Heart right ventricle (tissue), 16 donors: Measurements from ENCODE around the gene ABLIM1. TPM values are rescaled to one million over a fixed set of nuclear protein-coding genes. Genes with fewer than 3 reads are reported as not detected.

Experiments
- ATAC-seq, 8 donors: fragments of 200-7000 bp; cut with Tn5 transposase; one replicate each; pipeline ENCODE4 v1.9.1; 2020; ENCODE audit warnings: mild to moderate bottlenecking in 8 of 8, moderate library complexity in 8 of 8, moderate number of reproducible peaks in 1 of 8
- DNase-seq, 2 donors: peaks; one replicate each; pipeline ENCODE4 v3.0.0-alpha.2; 2020
- H3K27ac ChIP-seq, 10 donors: fragments of 200-600 bp; sonication (generic) in 2 of 10; one replicate each; pipeline versions ENCODE4 v1.5.0 to v1.8.0; 2020 to 2022; ENCODE audit warnings: mild to moderate bottlenecking in 3 of 10
- H3K27me3 ChIP-seq, 7 donors: fragments of 200-600 bp; one replicate each; pipeline ENCODE4 v1.8.0; 2021 to 2022; ENCODE audit warnings: mild to moderate bottlenecking in 2 of 7
- H3K36me3 ChIP-seq, 9 donors: fragments of 200-600 bp; sonication (generic) in 1 of 9; one replicate each; pipeline versions ENCODE4 v1.5.0 to v1.8.0; 2020 to 2022; ENCODE audit warnings: mild to moderate bottlenecking in 2 of 9
- H3K4me1 ChIP-seq, 9 donors: fragments of 200-600 bp; sonication (generic) in 1 of 9; one replicate each; pipeline versions ENCODE4 v1.5.0 to v1.8.0; 2020 to 2022; ENCODE audit warnings: mild to moderate bottlenecking in 4 of 9
- H3K4me3 ChIP-seq, 10 donors: fragments of 200-600 bp; sonication (generic) in 2 of 10; one replicate each; pipeline versions ENCODE4 v1.5.0 to v1.8.0; 2020 to 2022; ENCODE audit warnings: mild to moderate bottlenecking in 7 of 10, moderate library complexity in 2 of 10
- H3K9me3 ChIP-seq, 11 donors: fragments of 200-600 bp in 10 of 11; sonication (generic) in 2 of 11; one replicate each; pipeline versions ENCODE4 v1.5.0 to v1.8.0; 2013 to 2022; ENCODE audit warnings: mild to moderate bottlenecking in 2 of 11, control low read depth in 1 of 11, moderate library complexity in 1 of 11
- CTCF ChIP-seq, 9 donors: fragments of 200-600 bp; sonication (generic) in 2 of 9; IDR thresholded peaks; one replicate each; pipeline versions ENCODE4 v1.5.0 to v1.8.0; 2021 to 2022; ENCODE audit warnings: antibody characterized with exemption in 9 of 9, mild to moderate bottlenecking in 5 of 9, moderate library complexity in 1 of 9
- WGBS, 2 donors: extraction: QIAGEN DNeasy Blood & Tissue Kit; methylation state at CpG; one replicate each; pipeline ENCODE4 v1.1.7; 2013; ENCODE audit warnings: inconsistent platforms in 1 of 2; 5-methylcytosine and 5-hydroxymethylcytosine counted together
- intact Hi-C, 10 donors: fragments of 100-400 bp; cut with DNase I; formaldehyde crosslinking; loops; one replicate each; pipeline versions ENCODE4 v1.11.1 to v1.14.2; 2022
- polyA plus RNA-seq, 2 donors: library from polyadenylated mRNA; stranded (reverse); fragments of 200-250 nt; gene quantifications; one replicate each; pipeline ENCODE4 v1.2.3, GENCODE V29; 2013
- total RNA-seq, 10 donors: library from RNA; stranded (reverse); fragmentation: NEBNext Ultra II Directional in 3 of 10; extraction: Animal tissue kit (Norgen Biotek cat#: 25700) in 3 of 10; gene quantifications; one replicate each; pipeline versions ENCODE4 v1.2.1 to v1.2.4, GENCODE V29; 2021 to 2023
- donor health status: Arrhythmogenic right ventricular cardiomyopathy.
- donor health status: ischemic (EF 13 %, LVEDD 7.1; RV severe dilation, severe dysfunction).
- donor health status: healthy with polysubstance abuse.
- donor health status: DM: no; HTN: yes; CAD: no.
- donor health status: DM: no; HTN: no; CAD: no.
- donor health status: ischemic (EF 25% LVEDD 6.9; RV normal size, moderate dysfunction).
- donor health status: ischemic (EF 25% LVEDD 5.7; RV mildly dilated, moderate dysfunction).
- donor health status: healthy.
- donor health status: DM: yes; HTN: yes; CAD: no.
- donor health status: Ischemic cardiomyopathy.
- donor health status: ischemic (EF 35%, LVEDD 5.7; RV mildly dilated, moderate dysfunction).
- donor health status: nonischemic (EF 11% LVEDD 7.7; RV severe dilation, severe dysfunction).
- donor health status: DM: yes; HTN: yes; CAD: no.
- donor health status: PGD.
- donor health status: ischemic (EF 29% LVEDD 5.4; RV normal size, mild dysfunction).
- donor health status: nonischemic (EF 23%, LVEDD 6.1; RV moderate dilation, normal function).

The ABLIM1 gene
- total and polyA plus RNA-seq, 12 donors = 119 to 816 (median 600) TPM

DNA sequence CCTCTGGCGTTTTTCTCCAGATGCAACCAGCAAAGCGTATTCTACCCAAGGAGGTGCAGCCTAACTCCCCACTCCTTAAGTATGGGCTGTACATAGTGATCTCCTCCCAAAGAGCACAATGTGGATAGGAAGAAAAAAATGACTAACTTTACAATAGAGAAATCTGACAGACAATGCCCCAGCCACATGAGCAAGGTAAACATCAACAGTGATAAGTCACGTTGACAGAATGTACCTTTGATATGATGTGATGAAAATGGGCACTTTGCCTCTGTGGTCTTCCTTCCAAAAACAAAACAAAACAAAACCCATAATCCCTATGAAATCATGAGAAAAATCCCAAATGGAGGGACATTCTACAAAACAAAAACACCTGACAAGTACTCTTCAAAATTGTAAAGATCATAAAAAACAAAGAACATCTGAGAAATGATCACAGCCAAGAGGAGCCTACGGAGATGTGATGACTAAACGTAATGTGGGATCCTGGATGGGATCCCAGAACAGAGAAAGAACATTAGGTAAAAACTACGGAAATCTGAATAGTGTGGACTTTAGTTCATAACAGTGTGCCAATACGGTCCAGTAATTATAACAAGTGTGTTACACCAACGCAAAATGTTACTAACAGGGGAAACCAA is 50.6 kb downstream of the ABLIM1 start:
- no peaks in the 10 kb centered on the region for H3K27me3 ChIP-seq
- no peaks in the 10 kb centered on the region for H3K9me3 ChIP-seq
- peaks cover 31 to 100% (median 98%) of the 10 kb centered on the region in 9 donors for H3K4me1 ChIP-seq
- no peak for DNase-seq
- H3K36me3 ChIP-seq = no peaks in the 10 kb centered on the region
- no peak overlapping the region for H3K4me3 ChIP-seq
- peak overlapping the region; percentile 1 to 87 (median 64) for H3K27ac ChIP-seq
- peak in 4 of 8 donors; percentile 22 to 61 (median 41) for ATAC-seq
- no peak for TF ChIP-seq CTCF (IDR thresholded peaks at IDR 0.05)
- 37 to 40% methylated on average over 8 of the region's 8 CpGs for WGBS, 2 donors
- intact Hi-C loops = loop anchor here in 1 of 10 donors (10.0 kb wide), 1 partner anchor 53 kb away; no protein-coding TSS in a partner anchor

- DNase-seq (no peak), ATAC-seq (no peak)
- Histone ChIP-seq H3K36me3 (peaks cover 0 to 15% (median 11%) of the 10 kb centered on the region in 9 donors), H3K4me1 (peaks cover 20 to 98% (median 83%) of the 10 kb centered on the region in 9 donors), H3K27ac (peak overlapping the region; percentile 29 to 87 (median 64)), H3K9me3 (no peaks in the 10 kb centered on the region), H3K27me3 (no peaks in the 10 kb centered on the region), H3K4me3 (no peak overlapping the region)
- TF ChIP-seq CTCF (IDR thresholded peaks at IDR 0.05) = no peak
- intact Hi-C loops = loop anchor here in 1 of 10 donors (2.0 to 10.0 kb wide), 2 partner anchors 50 to 80 kb away; no protein-coding TSS in a partner anchor
- 66 to 70% methylated on average over 4 of the region's 4 CpGs for WGBS, 2 donors
Measured at GRCh38 chr10:114605155-114605797, 52.8 kb downstream of the ABLIM1 start.

- no peaks in the 10 kb centered on the region for H3K9me3 ChIP-seq
- H3K4me1 ChIP-seq = peaks cover 18 to 96% (median 76%) of the 10 kb centered on the region in 9 donors
- 48 to 55% methylated on average over 5 of the region's 5 CpGs for WGBS, 2 donors
- no peak for TF ChIP-seq CTCF (IDR thresholded peaks at IDR 0.05)
- intact Hi-C loops = loop anchor here in 1 of 10 donors (2.0 to 10.0 kb wide), 2 partner anchors 50 to 80 kb away; no protein-coding TSS in a partner anchor
- peak in 1 of 8 donors; percentile 13 for ATAC-seq
- no peak for DNase-seq
- peaks cover 0 to 21% (median 13%) of the 10 kb centered on the region in 9 donors for H3K36me3 ChIP-seq
- H3K27me3 ChIP-seq = no peaks in the 10 kb centered on the region
- no peak overlapping the region for H3K4me3 ChIP-seq
- H3K27ac ChIP-seq = peak overlapping the region; percentile 0 to 87 (median 64)
Measured at GRCh38 chr10:114604357-114605130, 53.5 kb downstream of the ABLIM1 start.

DNA sequence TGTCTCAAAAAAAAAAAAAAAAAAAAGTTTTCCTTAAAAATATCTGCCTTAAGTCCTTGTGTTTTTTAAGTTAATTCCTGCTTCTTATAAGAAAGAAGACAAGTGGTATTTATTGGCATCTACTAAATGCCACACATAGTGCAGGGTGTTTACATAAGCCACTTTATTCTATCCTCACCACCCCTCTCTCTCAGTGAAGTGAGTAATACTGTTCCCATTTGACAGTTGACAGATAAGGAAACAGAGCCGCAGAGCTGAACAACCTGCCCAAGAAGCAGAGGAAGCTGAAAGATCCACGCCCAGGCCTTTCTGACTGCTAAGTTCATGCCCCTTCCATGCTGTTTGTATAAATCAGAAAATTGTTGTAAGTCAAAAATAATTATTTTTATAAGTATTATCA is 54.1 kb downstream of the ABLIM1 start:
- 25 to 38% methylated on average over 2 of the region's 2 CpGs for WGBS, 2 donors
- Histone ChIP-seq H3K4me3 (no peak overlapping the region), H3K27me3 (no peaks in the 10 kb centered on the region), H3K4me1 (peaks cover 18 to 90% (median 70%) of the 10 kb centered on the region in 9 donors), H3K36me3 (peaks cover 0 to 27% (median 13%) of the 10 kb centered on the region in 9 donors), H3K27ac (peak overlapping the region; percentile 37 to 87 (median 64)), H3K9me3 (no peaks in the 10 kb centered on the region)
- DNase-seq (no peak), ATAC-seq (peak; percentile 36 to 84 (median 74))
- TF ChIP-seq CTCF (IDR thresholded peaks at IDR 0.05) = no peak
- intact Hi-C loops = loop anchor here in 1 of 10 donors (2.0 to 10.0 kb wide), 2 partner anchors 49 to 81 kb away; no protein-coding TSS in a partner anchor
